Hepatocyte (in vitro differentiated cells): ENCODE results near the gene TEX30.

Experiments used
- EZH2 ChIP-seq: fragments of 200-600 bp; sonication (generic); IDR thresholded peaks from 2 replicates; pipeline ENCODE4 v1.6.1; 2016; ENCODE audit warnings: antibody characterized with exemption, mild to moderate bottlenecking, borderline replicate concordance
- EZH2phosphoT487 ChIP-seq: fragments of 200-600 bp; sonication (generic); IDR thresholded peaks from one replicate; pipeline ENCODE4 v1.6.1; 2018; ENCODE audit warnings: antibody characterized with exemption, mild to moderate bottlenecking, low read depth, moderate library complexity; ENCODE audit not compliant: unreplicated experiment, severe bottlenecking
- TF ChIP-seq, protein P1 (sequence below): fragments of 200-600 bp; sonication (generic); IDR thresholded peaks from 2 replicates; pipeline ENCODE4 v1.5.1; 2016; ENCODE audit warnings: antibody characterized with exemption, mild to moderate bottlenecking; ENCODE audit not compliant: poor library complexity

DNA sequence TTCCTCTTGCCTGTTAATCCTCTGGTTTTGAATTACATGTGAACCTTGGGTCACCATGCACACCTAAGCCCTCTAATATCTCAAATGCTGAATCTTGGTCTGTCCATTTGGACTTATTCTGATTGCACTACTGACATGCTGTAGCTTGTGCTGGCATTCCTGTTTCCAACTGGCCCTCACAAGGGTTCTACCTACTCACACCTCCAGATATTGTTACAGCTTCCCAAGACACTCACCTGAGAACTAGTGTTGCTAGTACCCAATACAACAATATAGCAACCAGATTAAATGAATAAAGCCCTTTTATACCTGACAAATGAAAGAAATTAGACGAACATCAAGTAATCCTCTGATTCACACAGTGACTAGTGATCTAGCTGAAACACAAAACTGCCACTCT is 16.6 kb downstream of the TEX30 start:
- TF ChIP-seq, protein P1, sequence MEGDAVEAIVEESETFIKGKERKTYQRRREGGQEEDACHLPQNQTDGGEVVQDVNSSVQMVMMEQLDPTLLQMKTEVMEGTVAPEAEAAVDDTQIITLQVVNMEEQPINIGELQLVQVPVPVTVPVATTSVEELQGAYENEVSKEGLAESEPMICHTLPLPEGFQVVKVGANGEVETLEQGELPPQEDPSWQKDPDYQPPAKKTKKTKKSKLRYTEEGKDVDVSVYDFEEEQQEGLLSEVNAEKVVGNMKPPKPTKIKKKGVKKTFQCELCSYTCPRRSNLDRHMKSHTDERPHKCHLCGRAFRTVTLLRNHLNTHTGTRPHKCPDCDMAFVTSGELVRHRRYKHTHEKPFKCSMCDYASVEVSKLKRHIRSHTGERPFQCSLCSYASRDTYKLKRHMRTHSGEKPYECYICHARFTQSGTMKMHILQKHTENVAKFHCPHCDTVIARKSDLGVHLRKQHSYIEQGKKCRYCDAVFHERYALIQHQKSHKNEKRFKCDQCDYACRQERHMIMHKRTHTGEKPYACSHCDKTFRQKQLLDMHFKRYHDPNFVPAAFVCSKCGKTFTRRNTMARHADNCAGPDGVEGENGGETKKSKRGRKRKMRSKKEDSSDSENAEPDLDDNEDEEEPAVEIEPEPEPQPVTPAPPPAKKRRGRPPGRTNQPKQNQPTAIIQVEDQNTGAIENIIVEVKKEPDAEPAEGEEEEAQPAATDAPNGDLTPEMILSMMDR = no peak
- TF ChIP-seq EZH2 (no peak), EZH2phosphoT487 (no peak)
